ENCODE results near the gene DYNLT2.

Gene DYNLT2

DNA sequence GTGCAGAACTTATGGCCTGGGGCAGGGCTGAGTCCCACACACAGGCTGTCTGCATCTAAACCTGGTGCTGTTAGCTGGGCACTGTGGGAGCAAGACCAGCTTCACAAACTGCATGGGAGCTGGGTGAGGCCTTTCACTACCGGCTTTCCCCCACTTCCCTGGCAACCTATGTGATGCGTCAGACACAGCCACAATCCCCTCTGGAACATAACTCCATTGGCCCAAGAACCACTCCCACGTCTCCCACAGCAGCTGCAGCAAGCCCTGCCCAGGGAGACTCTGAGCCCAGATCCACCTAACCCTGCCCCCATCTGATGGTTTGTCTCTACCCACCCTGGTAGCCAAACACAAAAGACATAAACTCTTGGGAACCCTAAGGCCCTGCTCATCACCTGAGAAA, 58.9 kb downstream of the DYNLT2 start:
- DNase-seq = no peak

- DNase-seq = no peak
Measured at GRCh38 chr6:169691260-169691659, 60.1 kb downstream of the DYNLT2 start.

All from activated CD4-positive, alpha-beta T cell treated with anti-CD3 and anti-CD28 coated beads, Interleukin-2, Interleukin-6, amounts not matched to agents 100 ng/mL and 50 ng/mL, durations not matched to agents 16 hours and 8 hours (primary cell).